H9 (cell line): ENCODE measurements around the gene NPHP4. TPM values are rescaled to one million over a fixed set of nuclear protein-coding genes. Genes with fewer than 3 reads are reported as not detected.

ENCODE experiments used
- DNase-seq: peaks from one replicate; pipeline ENCODE4 v3.0.0-alpha.2; 2017
- H2AFZ ChIP-seq: one replicate; pipeline ENCODE4 v1.6.1; 2013; ENCODE audit warnings: mild to moderate bottlenecking, low read length, control low read depth, moderate library complexity
- H2AK5ac ChIP-seq: 2 replicates; pipeline ENCODE4 v1.6.1; 2013; ENCODE audit warnings: low read length, control low read depth, mixed read lengths; ENCODE audit not compliant: insufficient read length
- H2BK120ac ChIP-seq: one replicate; pipeline ENCODE4 v1.6.1; 2013; ENCODE audit warnings: low read depth, mild to moderate bottlenecking, low read length, control low read depth, inconsistent platforms; ENCODE audit not compliant: poor library complexity, severe bottlenecking
- H2BK12ac ChIP-seq: 2 replicates; pipeline ENCODE4 v1.6.1; 2013; ENCODE audit warnings: low read length, control low read depth, mixed read lengths, low read depth; ENCODE audit not compliant: insufficient read length
- H2BK15ac ChIP-seq: 2 replicates; pipeline ENCODE4 v1.6.1; 2013; ENCODE audit warnings: low read depth, low read length, control low read depth
- H2BK20ac ChIP-seq: one replicate; pipeline ENCODE4 v1.6.1; 2013; ENCODE audit warnings: low read depth, mild to moderate bottlenecking, low read length, control low read depth, inconsistent platforms; ENCODE audit not compliant: poor library complexity, severe bottlenecking
- H2BK5ac ChIP-seq: 2 replicates; pipeline ENCODE4 v1.6.1; 2013; ENCODE audit warnings: low read length, control low read depth, mixed read lengths; ENCODE audit not compliant: insufficient read length
- H3K14ac ChIP-seq: 2 replicates; pipeline ENCODE4 v1.6.1; 2013; ENCODE audit warnings: low read length, control low read depth; ENCODE audit not compliant: insufficient read depth
- H3K18ac ChIP-seq: 2 replicates; pipeline ENCODE4 v1.6.1; 2013; ENCODE audit warnings: low read depth, mild to moderate bottlenecking, mixed read lengths, low read length, control low read depth; ENCODE audit not compliant: insufficient read length
- H3K23ac ChIP-seq: 2 replicates; pipeline ENCODE4 v1.6.1; 2013; ENCODE audit warnings: low read length, control low read depth, mixed read lengths, low read depth; ENCODE audit not compliant: insufficient read length
- H3K23me2 ChIP-seq: 2 replicates; pipeline ENCODE4 v1.6.1; 2013; ENCODE audit warnings: low read depth, mild to moderate bottlenecking, mixed read lengths, low read length, control low read depth; ENCODE audit not compliant: insufficient read length, poor library complexity, severe bottlenecking
- H3K27ac ChIP-seq: 2 replicates; pipeline ENCODE4 v1.5.1; 2013; ENCODE audit warnings: low read length, control low read depth, mixed read lengths, low read depth; ENCODE audit not compliant: insufficient read length
- H3K27me3 ChIP-seq: 2 replicates; pipeline ENCODE4 v1.6.1; 2013; ENCODE audit warnings: low read length, control low read depth, inconsistent platforms; ENCODE audit not compliant: insufficient read depth
- H3K4ac ChIP-seq: 2 replicates; pipeline ENCODE4 v1.6.1; 2013; ENCODE audit warnings: low read depth, mild to moderate bottlenecking, control low read depth, inconsistent platforms, low read length, moderate library complexity
- H3K4me1 ChIP-seq: 2 replicates; pipeline ENCODE4 v1.6.1; 2013; ENCODE audit warnings: low read length, control low read depth, inconsistent platforms; ENCODE audit not compliant: insufficient read depth
- H3K4me2 ChIP-seq: 2 replicates; pipeline ENCODE4 v1.6.1; 2013; ENCODE audit warnings: low read length, control low read depth, mixed read lengths; ENCODE audit not compliant: insufficient read length, insufficient read depth
- H3K56ac ChIP-seq: 2 replicates; pipeline ENCODE4 v1.6.1; 2013; ENCODE audit warnings: low read depth, mild to moderate bottlenecking, mixed read lengths, low read length, control low read depth; ENCODE audit not compliant: insufficient read length
- H3K79me1 ChIP-seq: 2 replicates; pipeline ENCODE4 v1.6.1; 2013; ENCODE audit warnings: low read depth, mild to moderate bottlenecking, moderate library complexity, low read length, control low read depth, inconsistent platforms; ENCODE audit not compliant: insufficient read depth, poor library complexity, severe bottlenecking
- H3K79me2 ChIP-seq: 2 replicates; pipeline ENCODE4 v1.6.1; 2013; ENCODE audit warnings: low read length, control low read depth, inconsistent platforms; ENCODE audit not compliant: insufficient read depth
- H3K9ac ChIP-seq: 2 replicates; pipeline ENCODE4 v1.6.1; 2013; ENCODE audit warnings: low read length, control low read depth, mixed read lengths; ENCODE audit not compliant: insufficient read length; ENCODE audit errors: extremely low read depth
- H3K9me3 ChIP-seq: one replicate; pipeline ENCODE4 v1.6.1; 2013; ENCODE audit warnings: low read depth, low read length, inconsistent platforms; ENCODE audit not compliant: control insufficient read depth
- H3T11ph ChIP-seq: one replicate; pipeline ENCODE4 v1.6.1; 2013; ENCODE audit warnings: mild to moderate bottlenecking, low read length, control low read depth, inconsistent platforms
- H4K20me1 ChIP-seq: one replicate; pipeline ENCODE4 v1.6.1; 2013; ENCODE audit not compliant: control insufficient read depth, insufficient read length, insufficient read depth
- H4K5ac ChIP-seq: 2 replicates; pipeline ENCODE4 v1.6.1; 2013; ENCODE audit warnings: low read depth, mild to moderate bottlenecking, mixed read lengths, low read length, control low read depth; ENCODE audit not compliant: insufficient read length
- H4K8ac ChIP-seq: replicated peaks from 2 replicates; pipeline ENCODE4 v1.6.1; 2013; ENCODE audit warnings: low read length, control low read depth, mixed read lengths, low read depth; ENCODE audit not compliant: insufficient read length
- H4K91ac ChIP-seq: 2 replicates; pipeline ENCODE4 v1.6.1; 2013; ENCODE audit warnings: low read depth, mild to moderate bottlenecking, moderate library complexity, mixed read lengths, low read length, control low read depth; ENCODE audit not compliant: insufficient read length
- H3K27ac Mint-ChIP-seq, 3 experiments: 2 replicates in 2 of 3; 3 replicates in 1 of 3; pipeline ENCODE4 v1.8.0; 2020 to 2021; ENCODE audit warnings: mixed read lengths in 3 of 3, mild to moderate bottlenecking in 1 of 3, moderate library complexity in 1 of 3
- H3K27me3 Mint-ChIP-seq: 2 replicates; pipeline ENCODE4 v1.8.0; 2021; ENCODE audit warnings: low read depth, mild to moderate bottlenecking, moderate library complexity, mixed read lengths
- H3K36me3 Mint-ChIP-seq, 3 experiments: 2 replicates in 2 of 3; 3 replicates in 1 of 3; pipeline ENCODE4 v1.8.0; 2020 to 2021; ENCODE audit warnings: low read depth in 3 of 3, mixed read lengths in 3 of 3; ENCODE audit not compliant: insufficient read depth in 1 of 3
- H3K4me1 Mint-ChIP-seq, 2 experiments: 2 replicates each; pipeline ENCODE4 v1.8.0; 2020; ENCODE audit warnings: mixed read lengths in 2 of 2
- H3K4me3 Mint-ChIP-seq, 2 experiments: 2 replicates in 1 of 2; 3 replicates in 1 of 2; pipeline ENCODE4 v1.8.0; 2020 to 2021; ENCODE audit warnings: mild to moderate bottlenecking in 2 of 2, mixed read lengths in 2 of 2, moderate library complexity in 1 of 2
- H3K9me3 Mint-ChIP-seq, 2 experiments: 2 replicates in 1 of 2; 3 replicates in 1 of 2; pipeline ENCODE4 v1.8.0; 2020; ENCODE audit warnings: mild to moderate bottlenecking in 2 of 2, mixed read lengths in 2 of 2, moderate library complexity in 1 of 2
- CTCF ChIP-seq: fragments of 200-600 bp; sonication (generic); conservative IDR thresholded peaks from 3 replicates; pipeline ENCODE4 v1.8.0; 2021; ENCODE audit warnings: antibody characterized with exemption, mild to moderate bottlenecking
- WGBS: extraction: QIAGEN DNeasy Blood & Tissue Kit; methylation state at CpG from one replicate; pipeline ENCODE4 v1.1.7; 2013; ENCODE audit warnings: missing lambda C conversion rate, low lambda C conversion rate, mixed read lengths; ENCODE audit not compliant: insufficient read length; ENCODE audit errors: extremely low coverage; 5-methylcytosine and 5-hydroxymethylcytosine counted together
- total RNA-seq: library from RNA; stranded (reverse); gene quantifications from 2 replicates; pipeline ENCODE4 v1.2.1, GENCODE V29; 2021

Gene NPHP4
- total RNA-seq, 1 experiment from 2014 or later: 17.6 TPM

DNA sequence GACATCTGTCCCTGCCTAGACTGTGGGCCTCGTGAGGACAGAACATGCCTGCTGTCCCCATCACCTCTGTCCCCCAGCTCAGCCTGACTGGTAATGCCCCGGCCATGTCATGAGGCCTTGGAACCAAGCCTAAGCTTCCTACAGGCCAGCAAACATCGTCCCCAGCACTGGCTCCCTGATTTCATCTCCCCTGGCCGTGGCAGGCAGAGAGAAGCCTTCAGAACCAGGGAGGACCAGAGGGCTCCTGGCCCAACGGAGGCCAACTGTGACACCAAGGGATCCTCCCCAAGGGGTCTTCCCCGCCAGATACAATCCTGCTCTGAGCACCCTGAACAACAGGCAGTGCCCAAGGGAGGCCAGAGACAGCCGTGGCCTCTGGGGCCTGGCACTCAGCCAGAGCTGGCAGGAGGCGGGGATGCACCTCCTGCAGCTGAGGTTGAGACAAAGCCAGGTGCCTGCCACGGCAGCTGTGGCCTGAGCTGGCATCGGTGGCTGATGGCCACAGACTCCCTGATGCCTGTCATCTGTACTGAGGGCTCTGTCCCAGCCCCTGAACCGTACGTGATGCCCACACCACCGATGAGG lies 9.9 kb upstream of the NPHP4 start:
- H3K18ac ChIP-seq: no peak overlapping the region
- H3K79me1 ChIP-seq: no peaks in the 10 kb centered on the region
- no peaks in the 10 kb centered on the region for H3K27me3 ChIP-seq
- Mint-ChIP-seq H3K27me3 (peaks cover 35% of the 10 kb centered on the region), H3K4me1 (peaks cover 26 to 44% of the 10 kb centered on the region in 2 experiments), H3K9me3 (no peaks in the 10 kb centered on the region), H3K4me3 (no peak overlapping the region), H3K36me3 (no peaks in the 10 kb centered on the region), H3K27ac (no peak overlapping the region)
- no peak overlapping the region for H2AK5ac ChIP-seq
- no peak overlapping the region; the same call in 1 of the 2 replicates for H3K14ac ChIP-seq
- H3K56ac ChIP-seq: no peak overlapping the region
- H3K9ac ChIP-seq: no peak overlapping the region
- H3T11ph ChIP-seq: no peak overlapping the region
- no peak overlapping the region for H4K91ac ChIP-seq
- no peak overlapping the region for H3K4me2 ChIP-seq
- no peaks in the 10 kb centered on the region for H4K20me1 ChIP-seq
- H2BK15ac ChIP-seq: no peak overlapping the region
- H2BK12ac ChIP-seq: no peak overlapping the region
- no peak overlapping the region for H3K4ac ChIP-seq
- no peaks in the 10 kb centered on the region for H3K9me3 ChIP-seq
- no peak overlapping the region for H2BK5ac ChIP-seq
- no peak overlapping the region for H4K5ac ChIP-seq
- no peak overlapping the region for H3K27ac ChIP-seq
- no peaks in the 10 kb centered on the region for H3K4me1 ChIP-seq
- WGBS: no CpG with 5 or more reads among the region's 13 CpGs
- H3K23ac ChIP-seq: no peak overlapping the region
- H3K23me2 ChIP-seq: no peaks in the 10 kb centered on the region
- H2BK20ac ChIP-seq: no peak overlapping the region
- no peak overlapping the region for H4K8ac ChIP-seq
- no peak overlapping the region for H2AFZ ChIP-seq
- H2BK120ac ChIP-seq: no peak overlapping the region
- no peak for DNase-seq
- no peak for TF ChIP-seq CTCF
- H3K79me2 ChIP-seq: no peaks in the 10 kb centered on the region
